Right lobe of liver (tissue), 4 donors: ENCODE results near the gene MOB2.

Experiments used
- CTCF ChIP-seq, 4 donors: fragments of 200-600 bp in 3 of 4; fragments of 450-650 bp in 1 of 4; IDR thresholded peaks; one replicate each; pipeline versions ENCODE4 v1.5.1 to v1.8.0; 2016 to 2022; ENCODE audit warnings: antibody characterized with exemption in 4 of 4, mild to moderate bottlenecking in 2 of 4
- POLR2A ChIP-seq: fragments of 450-650 bp; IDR thresholded peaks from one replicate; pipeline ENCODE4 v1.6.1; 2017; ENCODE audit warnings: antibody characterized with exemption, mild to moderate bottlenecking
- donor health status: DM: no; HTN: no; CAD: no.
- donor health status: DM: no; HTN: no; CAD: no.
- donor health status: DM: no; HTN: yes; CAD: no.

- TF ChIP-seq CTCF (IDR thresholded peaks at IDR 0.05) (no peak), POLR2A (no peak)
Observed at GRCh38 chr11:1452744-1453143, 33.8 kb downstream of the MOB2 start.
